HEK293 (cell line): ENCODE results near the gene FAM240A.

Source experiments
- CTCF ChIA-PET: fragments of 350-600 bp; formaldehyde crosslinking; extraction: SDS; loops from one replicate; lab custom pipeline; 2021; ENCODE audit warnings: antibody characterized with exemption; lab: Yijun Ruan, JAX
- POLR2A ChIA-PET: fragments of 300-600 bp; formaldehyde crosslinking; extraction: SDS; loops from one replicate; lab custom pipeline; 2020; ENCODE audit warnings: antibody characterized with exemption, inconsistent platforms; lab: Yijun Ruan, JAX
- H3K27ac ChIP-seq: fragments of 200-500 bp; sonication (Bioruptor generic); 2 replicates; pipeline ENCODE4 v1.5.1; 2014; ENCODE audit warnings: low read depth, low read length, control low read depth, inconsistent platforms; ENCODE audit errors: extremely low read depth
- H3K36me3 ChIP-seq, 2 experiments: fragments of 200-500 bp in 1 of 2; sonication (Bioruptor generic) in 1 of 2; 1 replicate in 1 of 2; 2 replicates in 1 of 2; pipeline ENCODE4 v1.5.1; 2014 to 2017; ENCODE audit warnings: inconsistent platforms in 2 of 2, low read length in 2 of 2; ENCODE audit not compliant: control insufficient read depth in 2 of 2, insufficient read depth in 1 of 2
- H3K4me1 ChIP-seq: fragments of 200-500 bp; sonication (Bioruptor generic); 2 replicates; pipeline ENCODE4 v1.5.1; 2014; ENCODE audit warnings: mild to moderate bottlenecking, low read length, inconsistent platforms; ENCODE audit not compliant: control insufficient read depth, insufficient read depth
- H3K4me3 ChIP-seq: 2 replicates; pipeline ENCODE4 v1.5.1; 2011; ENCODE audit warnings: low read depth, mild to moderate bottlenecking, control low read depth, low read length, moderate library complexity
- H3K9me3 ChIP-seq: fragments of 200-500 bp; sonication (Bioruptor generic); 2 replicates; pipeline ENCODE4 v1.5.1; 2014; ENCODE audit warnings: low read depth, low read length, inconsistent platforms; ENCODE audit not compliant: control insufficient read depth, insufficient read depth
- GLIS2 ChIP-seq: fragments of 450-650 bp; formaldehyde crosslinking; IDR thresholded peaks from 2 replicates; pipeline ENCODE4 v1.5.1; 2016; ENCODE audit warnings: missing biosample characterization, missing genetic modification characterization
- OSR2 ChIP-seq: fragments of 450-650 bp; formaldehyde crosslinking; IDR thresholded peaks from 2 replicates; pipeline ENCODE4 v1.5.1; 2016; ENCODE audit warnings: missing biosample characterization, missing genetic modification characterization
- PATZ1 ChIP-seq: fragments of 450-650 bp; formaldehyde crosslinking; IDR thresholded peaks from 2 replicates; pipeline ENCODE4 v1.5.1; 2016; ENCODE audit warnings: missing biosample characterization, missing genetic modification characterization
- SP3 ChIP-seq: fragments of 450-650 bp; formaldehyde crosslinking; IDR thresholded peaks from 2 replicates; pipeline ENCODE4 v1.5.1; 2016; ENCODE audit warnings: missing biosample characterization, missing genetic modification characterization
- TRIM28 ChIP-seq: IDR thresholded peaks from 2 replicates; pipeline ENCODE4 v1.6.1; 2011; ENCODE audit warnings: low read length, control low read depth, borderline replicate concordance
- ZBTB21 ChIP-seq: fragments of 450-650 bp; formaldehyde crosslinking; IDR thresholded peaks from 2 replicates; pipeline ENCODE4 v1.5.1; 2017; ENCODE audit warnings: missing biosample characterization, missing genetic modification characterization
- ZBTB48 ChIP-seq: fragments of 450-650 bp; formaldehyde crosslinking; IDR thresholded peaks from 2 replicates; pipeline ENCODE4 v1.5.1; 2016; ENCODE audit warnings: missing biosample characterization, missing genetic modification characterization
- ZFP37 ChIP-seq: fragments of 450-650 bp; formaldehyde crosslinking; IDR thresholded peaks from 2 replicates; pipeline ENCODE4 v1.5.1; 2016; ENCODE audit warnings: missing biosample characterization, missing genetic modification characterization
- ZIC2 ChIP-seq: fragments of 450-650 bp; formaldehyde crosslinking; IDR thresholded peaks from 2 replicates; pipeline ENCODE4 v1.5.1; 2016; ENCODE audit warnings: missing biosample characterization, missing genetic modification characterization
- ZNF140 ChIP-seq: fragments of 450-650 bp; formaldehyde crosslinking; IDR thresholded peaks from 2 replicates; pipeline ENCODE4 v1.5.1; 2016; ENCODE audit warnings: missing biosample characterization, missing genetic modification characterization
- ZNF211 ChIP-seq: fragments of 450-650 bp; formaldehyde crosslinking; IDR thresholded peaks from 2 replicates; pipeline ENCODE4 v1.5.1; 2016; ENCODE audit warnings: low read depth, missing biosample characterization, missing genetic modification characterization
- ZNF292 ChIP-seq: fragments of 450-650 bp; formaldehyde crosslinking; IDR thresholded peaks from 2 replicates; pipeline ENCODE4 v1.5.1; 2016; ENCODE audit warnings: low read depth, missing biosample characterization, missing genetic modification characterization, borderline replicate concordance
- ZNF530 ChIP-seq: fragments of 450-650 bp; formaldehyde crosslinking; IDR thresholded peaks from 2 replicates; pipeline ENCODE4 v1.5.1; 2016; ENCODE audit warnings: low read depth, missing biosample characterization, missing genetic modification characterization
- ZNF548 ChIP-seq: fragments of 450-650 bp; formaldehyde crosslinking; IDR thresholded peaks from 2 replicates; pipeline ENCODE4 v1.5.1; 2016; ENCODE audit warnings: missing biosample characterization, missing genetic modification characterization
- ZNF558 ChIP-seq: fragments of 450-650 bp; formaldehyde crosslinking; IDR thresholded peaks from 2 replicates; pipeline ENCODE4 v1.5.1; 2016; ENCODE audit warnings: missing biosample characterization, missing genetic modification characterization
- ZNF654 ChIP-seq: fragments of 450-650 bp; formaldehyde crosslinking; IDR thresholded peaks from 2 replicates; pipeline ENCODE4 v1.5.1; 2016; ENCODE audit warnings: low read depth, missing biosample characterization, missing genetic modification characterization
- TF ChIP-seq, protein P1 (sequence below): fragments of 450-650 bp; formaldehyde crosslinking; IDR thresholded peaks from 2 replicates; pipeline ENCODE4 v1.5.1; 2016; ENCODE audit warnings: missing biosample characterization, missing genetic modification characterization
- TF ChIP-seq, protein P2 (sequence below): fragments of 450-650 bp; formaldehyde crosslinking; IDR thresholded peaks from 2 replicates; pipeline ENCODE4 v1.5.1; 2016; ENCODE audit warnings: missing biosample characterization, missing genetic modification characterization
- TF ChIP-seq, protein P3 (sequence below): fragments of 450-650 bp; formaldehyde crosslinking; IDR thresholded peaks from 2 replicates; pipeline ENCODE4 v1.5.1; 2016; ENCODE audit warnings: missing biosample characterization, missing genetic modification characterization, borderline replicate concordance

Gene FAM240A

DNA sequence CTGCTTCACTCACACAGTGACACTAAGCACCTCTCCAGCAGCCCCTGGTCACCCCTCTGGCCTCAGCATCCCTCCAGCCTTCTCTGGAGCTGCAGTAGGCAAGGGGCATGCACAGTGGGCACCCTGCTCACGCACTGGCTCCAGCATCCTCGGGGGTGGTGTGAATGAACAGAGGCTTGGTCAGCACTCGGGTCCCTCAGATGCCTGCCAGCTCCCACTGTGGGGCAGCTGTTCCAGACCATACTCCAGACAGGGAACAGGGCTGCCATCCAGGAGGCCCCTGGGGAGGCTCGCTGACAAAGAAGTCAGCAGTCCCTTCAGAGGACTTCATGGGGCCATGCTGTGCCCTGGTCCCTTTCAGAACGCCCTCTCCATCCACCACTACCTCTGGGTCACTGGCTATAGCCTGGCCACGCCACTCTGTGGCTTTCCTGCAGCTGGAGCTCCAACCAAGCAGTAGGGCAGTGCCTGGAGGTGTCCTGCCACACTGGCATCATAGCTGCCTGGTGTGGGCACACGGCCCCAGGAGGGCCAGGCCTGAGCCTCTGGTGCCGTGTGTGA lies 54.8 kb downstream of the FAM240A start:
- no peak overlapping the region for H3K4me3 ChIP-seq
- CTCF ChIA-PET, result interaction anchor here (0.7 kb wide), 1 partner anchor 277 kb away, joined by 3 read pairs; no protein-coding TSS in a partner anchor
- H3K27ac ChIP-seq, result no peak overlapping the region
- POLR2A ChIA-PET, result no interaction called here
- no peaks in the 10 kb centered on the region; the same call in 1 of the 2 replicates for H3K4me1 ChIP-seq
- H3K36me3 ChIP-seq, result no peaks in the 10 kb centered on the region
- TF ChIP-seq ZIC2 (peak; percentile 29; the same call in 1 of the 2 replicates), ZNF654 (tag by site-specific recombination) (no peak), PATZ1 (tag by site-specific recombination) (no peak), ZNF530 (no peak), TRIM28 (no peak), ZNF211 (tag by site-specific recombination) (no peak), ZBTB48 (tag by site-specific recombination) (no peak), ZBTB21 (tag by site-specific recombination) (no peak)
- TF ChIP-seq, protein P1, sequence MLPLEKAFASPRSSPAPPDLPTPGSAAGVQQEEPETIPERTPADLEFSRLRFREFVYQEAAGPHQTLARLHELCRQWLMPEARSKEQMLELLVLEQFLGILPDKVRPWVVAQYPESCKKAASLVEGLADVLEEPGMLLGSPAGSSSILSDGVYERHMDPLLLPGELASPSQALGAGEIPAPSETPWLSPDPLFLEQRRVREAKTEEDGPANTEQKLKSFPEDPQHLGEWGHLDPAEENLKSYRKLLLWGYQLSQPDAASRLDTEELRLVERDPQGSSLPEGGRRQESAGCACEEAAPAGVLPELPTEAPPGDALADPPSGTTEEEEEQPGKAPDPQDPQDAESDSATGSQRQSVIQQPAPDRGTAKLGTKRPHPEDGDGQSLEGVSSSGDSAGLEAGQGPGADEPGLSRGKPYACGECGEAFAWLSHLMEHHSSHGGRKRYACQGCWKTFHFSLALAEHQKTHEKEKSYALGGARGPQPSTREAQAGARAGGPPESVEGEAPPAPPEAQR (tag by site-specific recombination), result no peak
- no peaks in the 10 kb centered on the region for H3K9me3 ChIP-seq

DNA sequence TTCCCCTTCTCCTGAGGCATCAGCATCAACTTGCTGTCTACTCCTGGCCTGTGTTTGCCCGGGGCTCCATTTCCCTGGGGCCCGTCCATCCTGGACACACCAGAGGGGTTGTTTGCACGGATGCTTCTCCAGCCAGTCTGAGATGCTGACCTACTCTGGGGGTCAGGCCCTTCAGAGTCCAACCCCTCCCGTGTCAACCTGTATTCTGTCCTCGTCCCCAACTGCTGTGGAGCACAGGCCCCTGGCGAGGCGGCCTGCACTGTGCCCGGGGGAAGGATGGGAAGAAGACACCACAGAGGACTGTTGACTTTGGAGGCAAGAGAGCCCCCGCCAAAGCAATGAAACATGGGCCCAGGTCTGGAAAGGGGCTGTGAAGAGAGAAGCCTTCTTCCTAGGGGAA lies 55.3 kb downstream of the FAM240A start:
- TF ChIP-seq, protein P1 (tag by site-specific recombination), result no peak
- no peak for TF ChIP-seq ZNF140 (tag by site-specific recombination)
- no peak for TF ChIP-seq OSR2 (tag by site-specific recombination)
- TF ChIP-seq ZNF548 (tag by site-specific recombination), result no peak
- no peak for TF ChIP-seq SP3 (tag by site-specific recombination)
- Histone ChIP-seq H3K9me3 (no peaks in the 10 kb centered on the region), H3K4me3 (no peak overlapping the region), H3K27ac (no peak overlapping the region), H3K36me3 (no peaks in the 10 kb centered on the region), H3K4me1 (no peaks in the 10 kb centered on the region; the same call in 1 of the 2 replicates)
- POLR2A ChIA-PET, result no interaction called here
- CTCF ChIA-PET, result no interaction called here

GRCh38 chr3:46668116-46668515 lies 55.8 kb downstream of the FAM240A start:
- CTCF ChIA-PET, result no interaction called here
- H3K36me3 ChIP-seq, result no peaks in the 10 kb centered on the region
- H3K4me3 ChIP-seq, result no peak overlapping the region
- H3K4me1 ChIP-seq, result no peaks in the 10 kb centered on the region; the same call in 1 of the 2 replicates
- POLR2A ChIA-PET, result no interaction called here
- H3K27ac ChIP-seq, result no peak overlapping the region
- H3K9me3 ChIP-seq, result no peaks in the 10 kb centered on the region
- TF ChIP-seq ZNF558 (tag by site-specific recombination), result no peak
- no peak for TF ChIP-seq GLIS2 (tag by site-specific recombination)
- TF ChIP-seq, protein P2, sequence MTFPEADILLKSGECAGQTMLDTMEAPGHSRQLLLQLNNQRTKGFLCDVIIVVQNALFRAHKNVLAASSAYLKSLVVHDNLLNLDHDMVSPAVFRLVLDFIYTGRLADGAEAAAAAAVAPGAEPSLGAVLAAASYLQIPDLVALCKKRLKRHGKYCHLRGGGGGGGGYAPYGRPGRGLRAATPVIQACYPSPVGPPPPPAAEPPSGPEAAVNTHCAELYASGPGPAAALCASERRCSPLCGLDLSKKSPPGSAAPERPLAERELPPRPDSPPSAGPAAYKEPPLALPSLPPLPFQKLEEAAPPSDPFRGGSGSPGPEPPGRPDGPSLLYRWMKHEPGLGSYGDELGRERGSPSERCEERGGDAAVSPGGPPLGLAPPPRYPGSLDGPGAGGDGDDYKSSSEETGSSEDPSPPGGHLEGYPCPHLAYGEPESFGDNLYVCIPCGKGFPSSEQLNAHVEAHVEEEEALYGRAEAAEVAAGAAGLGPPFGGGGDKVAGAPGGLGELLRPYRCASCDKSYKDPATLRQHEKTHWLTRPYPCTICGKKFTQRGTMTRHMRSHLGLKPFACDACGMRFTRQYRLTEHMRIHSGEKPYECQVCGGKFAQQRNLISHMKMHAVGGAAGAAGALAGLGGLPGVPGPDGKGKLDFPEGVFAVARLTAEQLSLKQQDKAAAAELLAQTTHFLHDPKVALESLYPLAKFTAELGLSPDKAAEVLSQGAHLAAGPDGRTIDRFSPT (tag by site-specific recombination), result no peak
- TF ChIP-seq ZFP37 (tag by site-specific recombination), result no peak
- no peak for TF ChIP-seq ZNF292 (tag by site-specific recombination)
- TF ChIP-seq, protein P3, sequence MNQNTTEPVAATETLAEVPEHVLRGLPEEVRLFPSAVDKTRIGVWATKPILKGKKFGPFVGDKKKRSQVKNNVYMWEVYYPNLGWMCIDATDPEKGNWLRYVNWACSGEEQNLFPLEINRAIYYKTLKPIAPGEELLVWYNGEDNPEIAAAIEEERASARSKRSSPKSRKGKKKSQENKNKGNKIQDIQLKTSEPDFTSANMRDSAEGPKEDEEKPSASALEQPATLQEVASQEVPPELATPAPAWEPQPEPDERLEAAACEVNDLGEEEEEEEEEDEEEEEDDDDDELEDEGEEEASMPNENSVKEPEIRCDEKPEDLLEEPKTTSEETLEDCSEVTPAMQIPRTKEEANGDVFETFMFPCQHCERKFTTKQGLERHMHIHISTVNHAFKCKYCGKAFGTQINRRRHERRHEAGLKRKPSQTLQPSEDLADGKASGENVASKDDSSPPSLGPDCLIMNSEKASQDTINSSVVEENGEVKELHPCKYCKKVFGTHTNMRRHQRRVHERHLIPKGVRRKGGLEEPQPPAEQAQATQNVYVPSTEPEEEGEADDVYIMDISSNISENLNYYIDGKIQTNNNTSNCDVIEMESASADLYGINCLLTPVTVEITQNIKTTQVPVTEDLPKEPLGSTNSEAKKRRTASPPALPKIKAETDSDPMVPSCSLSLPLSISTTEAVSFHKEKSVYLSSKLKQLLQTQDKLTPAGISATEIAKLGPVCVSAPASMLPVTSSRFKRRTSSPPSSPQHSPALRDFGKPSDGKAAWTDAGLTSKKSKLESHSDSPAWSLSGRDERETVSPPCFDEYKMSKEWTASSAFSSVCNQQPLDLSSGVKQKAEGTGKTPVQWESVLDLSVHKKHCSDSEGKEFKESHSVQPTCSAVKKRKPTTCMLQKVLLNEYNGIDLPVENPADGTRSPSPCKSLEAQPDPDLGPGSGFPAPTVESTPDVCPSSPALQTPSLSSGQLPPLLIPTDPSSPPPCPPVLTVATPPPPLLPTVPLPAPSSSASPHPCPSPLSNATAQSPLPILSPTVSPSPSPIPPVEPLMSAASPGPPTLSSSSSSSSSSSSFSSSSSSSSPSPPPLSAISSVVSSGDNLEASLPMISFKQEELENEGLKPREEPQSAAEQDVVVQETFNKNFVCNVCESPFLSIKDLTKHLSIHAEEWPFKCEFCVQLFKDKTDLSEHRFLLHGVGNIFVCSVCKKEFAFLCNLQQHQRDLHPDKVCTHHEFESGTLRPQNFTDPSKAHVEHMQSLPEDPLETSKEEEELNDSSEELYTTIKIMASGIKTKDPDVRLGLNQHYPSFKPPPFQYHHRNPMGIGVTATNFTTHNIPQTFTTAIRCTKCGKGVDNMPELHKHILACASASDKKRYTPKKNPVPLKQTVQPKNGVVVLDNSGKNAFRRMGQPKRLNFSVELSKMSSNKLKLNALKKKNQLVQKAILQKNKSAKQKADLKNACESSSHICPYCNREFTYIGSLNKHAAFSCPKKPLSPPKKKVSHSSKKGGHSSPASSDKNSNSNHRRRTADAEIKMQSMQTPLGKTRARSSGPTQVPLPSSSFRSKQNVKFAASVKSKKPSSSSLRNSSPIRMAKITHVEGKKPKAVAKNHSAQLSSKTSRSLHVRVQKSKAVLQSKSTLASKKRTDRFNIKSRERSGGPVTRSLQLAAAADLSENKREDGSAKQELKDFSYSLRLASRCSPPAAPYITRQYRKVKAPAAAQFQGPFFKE (tag by site-specific recombination), result no peak
